Liver (tissue), 9 donors: ENCODE results near the gene LMNTD2. TPM values are rescaled to one million over a fixed set of nuclear protein-coding genes. Genes with fewer than 3 reads are reported as not detected.

Source experiments
- DNase-seq: peaks from one replicate; pipeline ENCODE4 v3.0.0-alpha.2; 2017; ENCODE audit warnings: low spot score
- H3K27ac ChIP-seq, 2 donors: one replicate each; pipeline ENCODE4 v1.7.0; 2013; ENCODE audit warnings: inconsistent platforms in 2 of 2, low read length in 2 of 2, control low read depth in 1 of 2, low read depth in 1 of 2, mild to moderate bottlenecking in 1 of 2
- H3K27me3 ChIP-seq, 4 donors: one replicate each; pipeline versions ENCODE4 v1.6.1 to v1.7.0; 2013; ENCODE audit warnings: low read length in 3 of 4, inconsistent platforms in 1 of 4, mild to moderate bottlenecking in 1 of 4, moderate library complexity in 1 of 4; ENCODE audit not compliant: control insufficient read depth in 4 of 4, insufficient read depth in 4 of 4
- H3K36me3 ChIP-seq, 4 donors: one replicate each; pipeline versions ENCODE4 v1.6.1 to v1.7.0; 2013; ENCODE audit warnings: low read length in 3 of 4, mild to moderate bottlenecking in 3 of 4, low read depth in 1 of 4, moderate library complexity in 1 of 4; ENCODE audit not compliant: control insufficient read depth in 4 of 4, insufficient read depth in 3 of 4
- H3K4me1 ChIP-seq, 4 donors: one replicate each; pipeline versions ENCODE4 v1.6.1 to v1.7.0; 2013; ENCODE audit warnings: low read length in 3 of 4, mild to moderate bottlenecking in 3 of 4, moderate library complexity in 1 of 4; ENCODE audit not compliant: control insufficient read depth in 4 of 4, insufficient read depth in 4 of 4
- H3K4me3 ChIP-seq, 3 donors: one replicate each; pipeline versions ENCODE4 v1.6.1 to v1.7.0; 2013; ENCODE audit warnings: low read length in 3 of 3, control low read depth in 1 of 3, low read depth in 1 of 3, mild to moderate bottlenecking in 1 of 3
- H3K9ac ChIP-seq, 2 donors: one replicate each; pipeline ENCODE4 v1.7.0; 2013; ENCODE audit warnings: low read length in 2 of 2, mild to moderate bottlenecking in 2 of 2, moderate library complexity in 2 of 2, control low read depth in 1 of 2, low read depth in 1 of 2
- H3K9me3 ChIP-seq, 4 donors: one replicate each; pipeline versions ENCODE4 v1.6.1 to v1.7.0; 2013; ENCODE audit warnings: low read length in 3 of 4; ENCODE audit not compliant: control insufficient read depth in 4 of 4
- ATF3 ChIP-seq: IDR thresholded peaks from 2 replicates; pipeline ENCODE4 v1.6.1; 2016; ENCODE audit warnings: antibody characterized with exemption
- CTCF ChIP-seq: fragments of 150-350 bp; IDR thresholded peaks from 2 replicates; pipeline ENCODE4 v1.5.1; 2017; ENCODE audit warnings: improper control_type of control experiment, low read depth, low read length; ENCODE audit not compliant: missing input control
- EGR1 ChIP-seq, 2 donors: IDR thresholded peaks; 2 replicates each; pipeline ENCODE4 v1.6.1; 2016 to 2018; ENCODE audit warnings: antibody characterized with exemption in 2 of 2, low read depth in 2 of 2
- FOXA1 ChIP-seq: IDR thresholded peaks from 2 replicates; pipeline ENCODE4 v1.6.1; 2016; ENCODE audit warnings: antibody characterized with exemption
- FOXA2 ChIP-seq: IDR thresholded peaks from 2 replicates; pipeline ENCODE4 v1.6.1; 2016; ENCODE audit warnings: antibody characterized with exemption
- GABPA ChIP-seq, 2 donors: IDR thresholded peaks in 1 of 2; conservative IDR thresholded peaks in 1 of 2; 2 replicates each; pipeline ENCODE4 v1.6.1; 2016; ENCODE audit warnings: antibody characterized with exemption in 2 of 2, mild to moderate bottlenecking in 1 of 2, moderate library complexity in 1 of 2
- HNF4A ChIP-seq, 2 donors: conservative IDR thresholded peaks; 2 replicates each; pipeline ENCODE4 v1.6.1; 2016; ENCODE audit warnings: antibody characterized with exemption in 2 of 2, mild to moderate bottlenecking in 2 of 2
- HNF4G ChIP-seq: IDR thresholded peaks from 2 replicates; pipeline ENCODE4 v1.6.1; 2016; ENCODE audit warnings: antibody characterized with exemption
- JUND ChIP-seq, 2 donors: IDR thresholded peaks; 2 replicates each; pipeline ENCODE4 v1.6.1; 2016; ENCODE audit warnings: antibody characterized with exemption in 2 of 2
- MAX ChIP-seq: IDR thresholded peaks from 2 replicates; pipeline ENCODE4 v1.6.1; 2016; ENCODE audit warnings: antibody characterized with exemption
- NR2F2 ChIP-seq: IDR thresholded peaks from 2 replicates; pipeline ENCODE4 v1.6.1; 2016; ENCODE audit warnings: antibody characterized with exemption
- RAD21 ChIP-seq, 2 donors: IDR thresholded peaks; 2 replicates each; pipeline ENCODE4 v1.6.1; 2016; ENCODE audit warnings: antibody characterized with exemption in 2 of 2, mild to moderate bottlenecking in 2 of 2
- RXRA ChIP-seq, 2 donors: IDR thresholded peaks; 2 replicates each; pipeline ENCODE4 v1.6.1; 2017 to 2018; ENCODE audit warnings: antibody characterized with exemption in 2 of 2, mild to moderate bottlenecking in 1 of 2
- SP1 ChIP-seq: IDR thresholded peaks from 2 replicates; pipeline ENCODE4 v1.6.1; 2018; ENCODE audit warnings: antibody characterized with exemption, mild to moderate bottlenecking
- TAF1 ChIP-seq: conservative IDR thresholded peaks from 2 replicates; pipeline ENCODE4 v1.6.1; 2016; ENCODE audit warnings: antibody characterized with exemption, mild to moderate bottlenecking
- YY1 ChIP-seq: IDR thresholded peaks from 2 replicates; pipeline ENCODE4 v1.6.1; 2016; ENCODE audit warnings: antibody characterized with exemption, mild to moderate bottlenecking
- ZBTB33 ChIP-seq: IDR thresholded peaks from 2 replicates; pipeline ENCODE4 v1.6.1; 2016; ENCODE audit warnings: antibody characterized with exemption
- WGBS: extraction: QIAGEN DNeasy Blood & Tissue Kit; methylation state at CpG from one replicate; pipeline ENCODE4 v1.1.7; 2013; 5-methylcytosine and 5-hydroxymethylcytosine counted together
- polyA plus RNA-seq, 2 donors: library from polyadenylated mRNA; stranded (reverse) in 1 of 2; unstranded in 1 of 2; fragments of 200-250 nt in 1 of 2; fragments of >200 nt in 1 of 2; fragmentation: Nextera tagmentation in 1 of 2; extraction: Ambion mirVana in 1 of 2; gene quantifications; one replicate each; pipeline versions ENCODE4 v1.2.1 to v1.2.3, GENCODE V29; 2013 to 2015
- total RNA-seq, 2 donors: library from RNA; depleted of rRNA; stranded (reverse); fragments of >200 nt; gene quantifications; one replicate each; pipeline ENCODE4 v1.2.3, GENCODE V29; 2014
- TF ChIP-seq, protein P1 (sequence below): IDR thresholded peaks from 2 replicates; pipeline ENCODE4 v1.6.1; 2016; ENCODE audit warnings: antibody characterized with exemption, mild to moderate bottlenecking
- donor health status: healthy.
- donor health status: healthy.
- donor health status: healthy.
- donor health status: healthy.
- donor health status: healthy.

The LMNTD2 gene
- total and polyA plus RNA-seq, 4 donors, result 1.2 to 4.6 (median 2.3) TPM

- Histone ChIP-seq H3K9ac (no peak overlapping the region), H3K4me3 (no peak overlapping the region), H3K36me3 (no peaks in the 10 kb centered on the region), H3K27me3 (no peaks in the 10 kb centered on the region), H3K4me1 (peaks cover 6 to 40% (median 26%) of the 10 kb centered on the region in 4 donors), H3K27ac (no peak overlapping the region), H3K9me3 (no peaks in the 10 kb centered on the region)
- no peak for DNase-seq
- WGBS, result 89% methylated on average over 8 of the region's 8 CpGs
- TF ChIP-seq FOXA2, result no peak
- no peak for TF ChIP-seq NR2F2
- no peak for TF ChIP-seq SP1
- TF ChIP-seq FOXA1, result no peak
- no peak for TF ChIP-seq EGR1 (IDR thresholded peaks at IDR 0.05; ENCODE audit: low read depth in 2 of 2)
- no peak for TF ChIP-seq HNF4G
- no peak for TF ChIP-seq TAF1
- TF ChIP-seq ATF3, result no peak
- TF ChIP-seq RXRA (IDR thresholded peaks at IDR 0.05), result no peak
- TF ChIP-seq, protein P1, sequence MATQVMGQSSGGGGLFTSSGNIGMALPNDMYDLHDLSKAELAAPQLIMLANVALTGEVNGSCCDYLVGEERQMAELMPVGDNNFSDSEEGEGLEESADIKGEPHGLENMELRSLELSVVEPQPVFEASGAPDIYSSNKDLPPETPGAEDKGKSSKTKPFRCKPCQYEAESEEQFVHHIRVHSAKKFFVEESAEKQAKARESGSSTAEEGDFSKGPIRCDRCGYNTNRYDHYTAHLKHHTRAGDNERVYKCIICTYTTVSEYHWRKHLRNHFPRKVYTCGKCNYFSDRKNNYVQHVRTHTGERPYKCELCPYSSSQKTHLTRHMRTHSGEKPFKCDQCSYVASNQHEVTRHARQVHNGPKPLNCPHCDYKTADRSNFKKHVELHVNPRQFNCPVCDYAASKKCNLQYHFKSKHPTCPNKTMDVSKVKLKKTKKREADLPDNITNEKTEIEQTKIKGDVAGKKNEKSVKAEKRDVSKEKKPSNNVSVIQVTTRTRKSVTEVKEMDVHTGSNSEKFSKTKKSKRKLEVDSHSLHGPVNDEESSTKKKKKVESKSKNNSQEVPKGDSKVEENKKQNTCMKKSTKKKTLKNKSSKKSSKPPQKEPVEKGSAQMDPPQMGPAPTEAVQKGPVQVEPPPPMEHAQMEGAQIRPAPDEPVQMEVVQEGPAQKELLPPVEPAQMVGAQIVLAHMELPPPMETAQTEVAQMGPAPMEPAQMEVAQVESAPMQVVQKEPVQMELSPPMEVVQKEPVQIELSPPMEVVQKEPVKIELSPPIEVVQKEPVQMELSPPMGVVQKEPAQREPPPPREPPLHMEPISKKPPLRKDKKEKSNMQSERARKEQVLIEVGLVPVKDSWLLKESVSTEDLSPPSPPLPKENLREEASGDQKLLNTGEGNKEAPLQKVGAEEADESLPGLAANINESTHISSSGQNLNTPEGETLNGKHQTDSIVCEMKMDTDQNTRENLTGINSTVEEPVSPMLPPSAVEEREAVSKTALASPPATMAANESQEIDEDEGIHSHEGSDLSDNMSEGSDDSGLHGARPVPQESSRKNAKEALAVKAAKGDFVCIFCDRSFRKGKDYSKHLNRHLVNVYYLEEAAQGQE, result no peak
These were observed 11.3 kb upstream of the LMNTD2 start for GRCh38 chr11:571802-572185.

DNA sequence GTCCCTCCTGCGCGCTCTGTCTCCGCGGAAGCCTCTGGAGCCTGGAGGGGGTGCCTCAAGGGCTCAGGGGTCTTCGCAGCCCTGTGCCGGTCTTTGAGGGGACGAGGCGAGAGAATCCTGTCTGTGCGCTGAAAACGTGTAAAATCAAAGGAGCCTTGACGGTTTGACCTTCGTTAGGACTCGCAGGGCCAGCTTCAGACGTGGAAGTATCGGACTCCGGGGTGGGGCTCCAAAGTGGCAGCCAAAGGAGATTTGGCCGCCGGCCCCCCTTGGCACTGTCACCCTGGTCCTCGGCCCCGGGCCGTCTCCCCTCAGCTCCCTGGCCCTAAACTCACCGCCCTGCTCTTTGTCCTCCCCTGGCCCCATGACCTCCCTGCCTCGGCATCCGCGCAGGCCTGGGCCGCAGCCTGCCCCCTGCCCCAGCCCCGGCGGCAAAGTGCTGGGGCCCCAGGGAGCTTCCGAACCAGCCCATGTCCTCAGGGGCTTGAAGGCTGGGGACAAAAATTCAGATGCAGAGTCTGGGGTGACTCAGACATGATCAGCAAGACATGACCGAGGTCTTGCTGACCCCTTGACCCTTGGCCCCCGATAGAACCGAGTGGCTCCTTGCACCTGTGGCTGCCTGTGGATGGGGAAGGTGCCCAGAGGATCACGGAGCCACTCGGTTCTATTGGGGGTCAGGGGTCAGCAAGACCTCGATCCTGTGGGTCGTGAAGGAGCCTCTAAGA, 8.8 kb upstream of the LMNTD2 start:
- Histone ChIP-seq H3K9me3 (no peaks in the 10 kb centered on the region), H3K4me3 (peak overlapping the region in 2 of 3 donors; percentile 23 to 90), H3K27ac (peak overlapping the region; percentile 74 to 76), H3K36me3 (no peaks in the 10 kb centered on the region), H3K9ac (peak overlapping the region in 1 of 2 donors; percentile 54), H3K4me1 (peaks cover 2 to 27% (median 17%) of the 10 kb centered on the region in 4 donors), H3K27me3 (no peaks in the 10 kb centered on the region)
- no peak for TF ChIP-seq ZBTB33
- TF ChIP-seq CTCF, result no peak
- TF ChIP-seq RAD21 (IDR thresholded peaks at IDR 0.05), result no peak
- no peak for TF ChIP-seq HNF4G
- TF ChIP-seq, protein P1, result no peak
- TF ChIP-seq SP1, result peak; percentile 26
- TF ChIP-seq RXRA (IDR thresholded peaks at IDR 0.05), result peak; percentile 67 to 90
- TF ChIP-seq YY1, result peak; percentile 20
- TF ChIP-seq EGR1 (IDR thresholded peaks at IDR 0.05; ENCODE audit: low read depth in 2 of 2), result no peak
- no peak for TF ChIP-seq TAF1
- peak; percentile 10 for TF ChIP-seq NR2F2
- peak in 1 of 2 donors; percentile 30 for TF ChIP-seq JUND (IDR thresholded peaks at IDR 0.05)
- TF ChIP-seq MAX, result no peak
- TF ChIP-seq HNF4A (conservative IDR thresholded peaks at IDR 0.05), result peak; percentile 49 to 89
- TF ChIP-seq GABPA (IDR thresholded peaks at IDR 0.05 in 1 of 2, conservative IDR thresholded peaks at IDR 0.05 in 1 of 2), result no peak
- no peak for TF ChIP-seq FOXA1
- no peak for TF ChIP-seq ATF3
- no peak for TF ChIP-seq FOXA2
- WGBS, result 23% methylated on average over 36 of the region's 36 CpGs
- no peak for DNase-seq
